Brain microvascular endothelial cell (primary cell): ENCODE data around the gene EPHA6.

ENCODE experiments used
- DNase-seq: peaks from one replicate; pipeline ENCODE4 v3.0.0-alpha.2; 2020
- H3K27ac ChIP-seq: fragments of 250-450 bp; sonication (Bioruptor Pico); 2 replicates; pipeline ENCODE4 v1.5.1; 2020; ENCODE audit warnings: mild to moderate bottlenecking, moderate library complexity
- H3K27me3 ChIP-seq: fragments of 250-450 bp; sonication (Bioruptor Pico); replicated peaks from 2 replicates; pipeline ENCODE4 v1.5.1; 2020; ENCODE audit warnings: mild to moderate bottlenecking
- H3K36me3 ChIP-seq: fragments of 250-450 bp; sonication (Bioruptor Pico); replicated peaks from 2 replicates; pipeline ENCODE4 v1.5.1; 2020; ENCODE audit warnings: mild to moderate bottlenecking
- H3K4me3 ChIP-seq: 2 replicates; pipeline ENCODE4 v1.5.1; 2011; ENCODE audit warnings: low read depth, mild to moderate bottlenecking, control low read depth, low read length, moderate library complexity
- CTCF ChIP-seq: IDR thresholded peaks from 2 replicates; pipeline ENCODE4 v1.5.1; 2011; ENCODE audit warnings: low read depth, mild to moderate bottlenecking, moderate library complexity, low read length, control low read depth, inconsistent platforms; ENCODE audit errors: missing control alignments
- in situ Hi-C: cut with HindIII; loops from 2 replicates; pipeline ENCODE4 v1.10.0; 2017; ENCODE audit warnings: low sequenced_read_pairs, low pct_ligation_motif_present

EPHA6 gene

GRCh38 chr3:96991231-96991630 lies 176.8 kb downstream of the EPHA6 start:
- Histone ChIP-seq H3K36me3 (no peaks in the 10 kb centered on the region), H3K4me3 (no peak overlapping the region), H3K27ac (no peak overlapping the region), H3K27me3 (no peaks in the 10 kb centered on the region)
- no peak for TF ChIP-seq CTCF
- in situ Hi-C loops = no loop called here
- no peak for DNase-seq

DNA sequence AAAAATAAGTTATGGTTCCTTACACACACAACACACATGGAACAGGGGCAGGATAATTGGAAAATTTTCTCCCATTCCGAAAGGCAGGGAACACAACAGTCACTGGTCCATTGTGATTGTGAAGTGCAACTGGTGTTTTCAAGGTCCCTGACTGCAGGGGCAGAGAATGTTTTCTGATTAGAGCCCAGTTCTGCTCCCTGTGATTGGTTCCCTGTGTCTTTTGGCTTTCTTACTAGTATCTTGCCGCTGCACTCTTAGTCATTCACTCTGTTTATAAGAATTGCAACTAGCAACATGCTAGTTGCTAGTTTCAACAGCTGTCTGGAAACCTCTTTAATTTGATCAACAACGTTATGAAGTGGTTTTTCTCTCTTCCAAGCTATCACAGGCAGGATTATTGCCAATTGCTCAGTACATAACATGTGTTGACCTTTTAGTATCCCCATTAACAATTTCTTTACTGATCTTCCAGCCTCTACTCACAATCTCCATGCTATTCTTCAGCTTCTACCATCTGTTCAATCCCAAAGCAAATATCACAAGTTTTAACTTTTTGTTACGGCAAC lies 177.5 kb downstream of the EPHA6 start:
- in situ Hi-C loops = no loop called here
- H3K4me3 ChIP-seq = no peak overlapping the region
- no peak for TF ChIP-seq CTCF
- no peaks in the 10 kb centered on the region for H3K27me3 ChIP-seq
- H3K27ac ChIP-seq = no peak overlapping the region
- H3K36me3 ChIP-seq = no peaks in the 10 kb centered on the region
- no peak for DNase-seq

DNA sequence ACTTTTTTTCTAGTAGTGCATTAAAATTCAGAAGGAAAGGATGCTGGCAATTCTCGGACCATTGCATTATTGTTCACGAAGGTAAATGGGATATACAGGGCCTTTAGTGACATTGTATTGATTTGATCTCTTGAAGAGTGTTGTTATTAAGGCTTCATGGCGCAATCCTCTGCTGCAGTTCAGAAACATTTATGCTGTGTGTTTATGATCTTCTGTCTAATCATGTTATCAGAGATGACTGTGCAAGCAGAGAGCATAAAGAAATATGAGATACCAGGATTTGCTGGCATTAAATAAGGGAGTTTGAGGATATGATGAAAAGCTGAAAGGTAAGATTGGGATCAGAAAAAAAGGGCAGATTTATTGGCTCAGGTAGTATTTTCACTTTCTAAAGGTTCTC lies 180.6 kb downstream of the EPHA6 start:
- DNase-seq = no peak
- in situ Hi-C loops = no loop called here
- TF ChIP-seq CTCF = no peak
- no peaks in the 10 kb centered on the region for H3K36me3 ChIP-seq
- H3K27me3 ChIP-seq = no peaks in the 10 kb centered on the region
- no peak overlapping the region for H3K27ac ChIP-seq
- no peak overlapping the region for H3K4me3 ChIP-seq

- no peak for DNase-seq
- Histone ChIP-seq H3K27me3 (no peaks in the 10 kb centered on the region), H3K36me3 (no peaks in the 10 kb centered on the region), H3K27ac (no peak overlapping the region), H3K4me3 (no peak overlapping the region)
- in situ Hi-C loops = no loop called here
- no peak for TF ChIP-seq CTCF
Measured at GRCh38 chr3:96996009-96996408, 181.6 kb downstream of the EPHA6 start.

DNA sequence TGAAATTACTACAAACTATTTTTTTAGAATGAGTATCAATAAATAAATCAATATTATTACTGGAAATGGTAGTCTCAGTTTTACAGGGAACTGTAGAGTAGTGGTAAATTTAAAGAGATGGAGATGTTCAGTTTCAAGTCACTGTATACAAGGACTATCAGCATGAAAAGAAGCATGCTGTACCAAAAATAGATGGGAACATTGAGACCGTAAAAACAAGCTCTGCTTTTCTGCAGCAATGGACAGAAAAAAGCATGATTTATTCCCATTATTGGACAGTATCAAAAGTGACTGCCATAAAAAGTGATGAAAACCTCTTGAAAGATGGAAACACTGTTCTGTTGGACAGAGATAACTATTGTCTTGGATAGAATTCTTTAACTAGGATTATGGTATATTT lies 187.2 kb downstream of the EPHA6 start:
- in situ Hi-C loops = no loop called here
- no peaks in the 10 kb centered on the region for H3K27me3 ChIP-seq

More for the DNA sequence above, 187.2 kb downstream of the EPHA6 start:
- Histone ChIP-seq H3K27ac (no peak overlapping the region), H3K36me3 (no peaks in the 10 kb centered on the region), H3K4me3 (no peak overlapping the region)
- TF ChIP-seq CTCF = no peak
- DNase-seq = no peak
